ENCODE measurements around the gene CDK1.

The CDK1 gene

GRCh38 chr10:60799971-60800650 is 21.8 kb downstream of the CDK1 start:
- Histone ChIP-seq H3K27me3 (ENCODE audit: insufficient read depth, low read depth, severe bottlenecking) (no peaks in the 10 kb centered on the region), H3K27ac (no peak overlapping the region), H3K9me3 (ENCODE audit: severe bottlenecking) (no peaks in the 10 kb centered on the region), H3K4me3 (ENCODE audit: low read depth, low read length) (no peak overlapping the region), H3K36me3 (peaks cover 20% of the 10 kb centered on the region)
- no peak for TF ChIP-seq CTCF (IDR thresholded peaks at IDR 0.05; ENCODE audit: low read depth, low read length)
- no peak for DNase-seq

GRCh38 chr10:60800918-60801317 is 22.6 kb downstream of the CDK1 start:
- Histone ChIP-seq H3K27ac (no peak overlapping the region), H3K36me3 (peaks cover 12% of the 10 kb centered on the region), H3K27me3 (ENCODE audit: insufficient read depth, low read depth, severe bottlenecking) (no peaks in the 10 kb centered on the region), H3K4me3 (ENCODE audit: low read depth, low read length) (no peak overlapping the region), H3K9me3 (ENCODE audit: severe bottlenecking) (no peaks in the 10 kb centered on the region)
- DNase-seq, result no peak
- no peak for TF ChIP-seq CTCF (IDR thresholded peaks at IDR 0.05; ENCODE audit: low read depth, low read length)

GRCh38 chr10:60801522-60801921 is 23.2 kb downstream of the CDK1 start:
- Histone ChIP-seq H3K27me3 (ENCODE audit: insufficient read depth, low read depth, severe bottlenecking) (no peaks in the 10 kb centered on the region), H3K27ac (no peak overlapping the region), H3K36me3 (peaks cover 6% of the 10 kb centered on the region), H3K4me3 (ENCODE audit: low read depth, low read length) (no peak overlapping the region), H3K9me3 (ENCODE audit: severe bottlenecking) (no peaks in the 10 kb centered on the region)
- no peak for DNase-seq
- no peak for TF ChIP-seq CTCF (IDR thresholded peaks at IDR 0.05; ENCODE audit: low read depth, low read length)

GRCh38 chr10:60803433-60803832 is 25.2 kb downstream of the CDK1 start:
- no peaks in the 10 kb centered on the region for H3K27me3 ChIP-seq (ENCODE audit: insufficient read depth, low read depth, severe bottlenecking)
- H3K36me3 ChIP-seq, result no peaks in the 10 kb centered on the region
- no peak for DNase-seq
- TF ChIP-seq CTCF (IDR thresholded peaks at IDR 0.05; ENCODE audit: low read depth, low read length), result no peak
- no peak overlapping the region for H3K27ac ChIP-seq
- H3K4me3 ChIP-seq (ENCODE audit: low read depth, low read length), result no peak overlapping the region
- no peaks in the 10 kb centered on the region for H3K9me3 ChIP-seq (ENCODE audit: severe bottlenecking)

- no peak for DNase-seq
- no peaks in the 10 kb centered on the region for H3K36me3 ChIP-seq
- H3K27me3 ChIP-seq (ENCODE audit: insufficient read depth, low read depth, severe bottlenecking), result no peaks in the 10 kb centered on the region
- TF ChIP-seq CTCF (IDR thresholded peaks at IDR 0.05; ENCODE audit: low read depth, low read length), result no peak
- no peak overlapping the region for H3K27ac ChIP-seq
- H3K9me3 ChIP-seq (ENCODE audit: severe bottlenecking), result no peaks in the 10 kb centered on the region
- no peak overlapping the region for H3K4me3 ChIP-seq (ENCODE audit: low read depth, low read length)
Observed at GRCh38 chr10:60803865-60804264, 25.6 kb downstream of the CDK1 start.

GRCh38 chr10:60806921-60807320 is 28.6 kb downstream of the CDK1 start:
- Histone ChIP-seq H3K4me3 (ENCODE audit: low read depth, low read length) (no peak overlapping the region), H3K27me3 (ENCODE audit: insufficient read depth, low read depth, severe bottlenecking) (no peaks in the 10 kb centered on the region), H3K27ac (no peak overlapping the region), H3K9me3 (ENCODE audit: severe bottlenecking) (no peaks in the 10 kb centered on the region), H3K36me3 (no peaks in the 10 kb centered on the region)
- no peak for TF ChIP-seq CTCF (IDR thresholded peaks at IDR 0.05; ENCODE audit: low read depth, low read length)
- DNase-seq, result no peak

Data from WERI-Rb-1 (cell line).